GM10248 (cell line): ENCODE results near the gene TK1.
A peak's percentile ranks its signal among the peaks of the same experiment; 100 is the strongest.

Experiments
- CTCF ChIA-PET: fragments of 300-600 bp; sonication (Branson Sonifier 250); formaldehyde crosslinking; extraction: SDS; loops from one replicate; lab custom pipeline; 2021; ENCODE audit warnings: antibody characterized with exemption; lab: Yijun Ruan, JAX
- POLR2A ChIA-PET: fragments of 350-650 bp; sonication (Branson Sonifier 250); formaldehyde crosslinking; extraction: SDS; loops from one replicate; lab custom pipeline; 2020; ENCODE audit warnings: antibody characterized with exemption; lab: Yijun Ruan, JAX
- DNase-seq: peaks from one replicate; pipeline ENCODE4 v3.0.0; 2012; ENCODE audit errors: extremely low spot score
- TF ChIP-seq, protein P1 (sequence below): IDR thresholded peaks from 2 replicates; pipeline ENCODE4 v1.5.1; 2012; ENCODE audit warnings: mild to moderate bottlenecking, low read depth; ENCODE audit errors: extremely low read depth, missing control alignments, control extremely low read depth

The TK1 gene

DNA sequence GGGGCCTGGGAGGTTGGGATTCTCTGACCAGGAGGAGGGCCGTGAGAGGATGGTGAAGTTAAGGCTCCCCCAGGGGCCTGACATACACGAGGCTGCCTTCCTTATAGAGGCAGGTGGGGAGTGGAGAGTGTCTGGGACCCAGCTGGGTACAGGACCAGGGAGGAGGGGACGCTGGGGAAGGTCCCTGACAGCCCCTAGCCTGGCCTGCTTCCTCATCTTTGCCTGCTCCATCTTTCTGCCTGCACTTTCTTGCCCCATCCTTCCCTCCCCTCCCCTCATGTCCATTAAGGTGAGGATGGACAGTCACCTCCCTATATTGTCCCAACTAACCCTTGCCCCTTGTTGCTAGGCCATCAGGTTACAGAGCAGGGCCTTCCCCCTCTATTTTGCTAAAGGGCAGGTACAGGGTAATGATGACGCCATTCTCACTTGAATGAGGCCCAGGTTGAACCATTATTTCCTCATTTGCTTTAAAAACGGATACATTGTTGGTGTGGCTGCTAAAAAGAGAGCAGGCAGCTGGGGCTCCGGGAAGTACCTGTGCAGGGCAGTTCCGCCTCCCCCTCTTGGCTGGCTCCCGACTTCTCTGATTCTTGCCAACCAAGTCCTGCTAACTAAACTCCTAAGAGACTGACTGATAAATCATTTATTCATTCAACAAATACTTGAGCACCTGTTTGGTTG is 39.4 kb downstream of the TK1 start:
- TF ChIP-seq, protein P1, sequence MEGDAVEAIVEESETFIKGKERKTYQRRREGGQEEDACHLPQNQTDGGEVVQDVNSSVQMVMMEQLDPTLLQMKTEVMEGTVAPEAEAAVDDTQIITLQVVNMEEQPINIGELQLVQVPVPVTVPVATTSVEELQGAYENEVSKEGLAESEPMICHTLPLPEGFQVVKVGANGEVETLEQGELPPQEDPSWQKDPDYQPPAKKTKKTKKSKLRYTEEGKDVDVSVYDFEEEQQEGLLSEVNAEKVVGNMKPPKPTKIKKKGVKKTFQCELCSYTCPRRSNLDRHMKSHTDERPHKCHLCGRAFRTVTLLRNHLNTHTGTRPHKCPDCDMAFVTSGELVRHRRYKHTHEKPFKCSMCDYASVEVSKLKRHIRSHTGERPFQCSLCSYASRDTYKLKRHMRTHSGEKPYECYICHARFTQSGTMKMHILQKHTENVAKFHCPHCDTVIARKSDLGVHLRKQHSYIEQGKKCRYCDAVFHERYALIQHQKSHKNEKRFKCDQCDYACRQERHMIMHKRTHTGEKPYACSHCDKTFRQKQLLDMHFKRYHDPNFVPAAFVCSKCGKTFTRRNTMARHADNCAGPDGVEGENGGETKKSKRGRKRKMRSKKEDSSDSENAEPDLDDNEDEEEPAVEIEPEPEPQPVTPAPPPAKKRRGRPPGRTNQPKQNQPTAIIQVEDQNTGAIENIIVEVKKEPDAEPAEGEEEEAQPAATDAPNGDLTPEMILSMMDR = no peak
- ChIA-PET POLR2A (interaction anchor here (0.9 to 1.4 kb wide), 2 partner anchors 19 to 26 kb away, joined by 3 to 4 read pairs; partner anchors contain the start of gene TMC6), CTCF (interaction anchor here (1.2 to 2.7 kb wide), 6 partner anchors 9 to 29 kb away, joined by 3 to 11 read pairs (median 5); no protein-coding TSS in a partner anchor)
- DNase-seq = peak; percentile 60

DNA sequence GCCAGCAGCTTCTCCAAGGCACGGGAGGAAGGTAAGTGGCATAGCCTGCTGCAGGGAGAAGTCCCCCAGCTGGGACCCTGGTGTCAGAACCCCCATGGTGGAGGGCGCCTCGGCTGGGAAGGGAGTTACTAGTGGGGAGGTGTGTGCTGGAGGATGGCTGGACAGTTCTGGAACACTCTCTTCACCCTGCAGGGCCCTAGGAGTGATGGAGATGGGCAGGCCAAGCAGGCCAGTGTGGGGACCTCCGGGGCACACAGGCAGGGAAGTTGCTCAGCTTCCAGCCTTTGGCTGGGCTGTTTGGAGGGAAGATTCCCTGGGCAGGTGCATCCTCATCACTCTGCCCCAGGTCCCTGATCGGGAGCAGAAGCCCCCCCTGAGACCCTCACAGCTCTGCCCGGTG is 40.0 kb downstream of the TK1 start:
- ChIA-PET CTCF (interaction anchor here (1.0 to 1.9 kb wide), 6 partner anchors 9 to 29 kb away, joined by 3 to 6 read pairs (median 4); no protein-coding TSS in a partner anchor), POLR2A (interaction anchor here (0.9 to 1.4 kb wide), 2 partner anchors 19 to 26 kb away, joined by 3 to 4 read pairs; partner anchors contain the start of gene TMC6)
- no peak for DNase-seq
- TF ChIP-seq, protein P1 = no peak

DNA sequence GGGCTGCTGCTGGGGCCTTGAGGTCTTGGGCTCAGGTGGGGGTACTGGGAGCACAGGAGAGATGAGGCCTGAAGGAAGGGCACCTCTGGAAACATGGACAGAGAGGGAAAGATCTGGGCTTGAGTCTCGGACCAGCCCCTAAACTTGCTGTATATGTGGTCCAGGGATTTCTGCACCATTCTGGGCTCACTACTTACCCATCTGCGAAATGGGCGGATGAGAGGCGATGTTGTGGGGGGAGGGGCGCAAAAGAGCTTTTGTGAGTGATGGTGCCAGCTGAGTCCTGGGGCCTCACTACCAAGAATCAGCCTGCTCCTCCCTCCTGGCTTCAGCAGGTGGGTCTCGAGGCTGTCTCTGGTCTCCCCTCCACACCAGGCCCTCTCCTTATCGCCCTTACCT is 40.4 kb downstream of the TK1 start:
- no peak for DNase-seq
- ChIA-PET CTCF (interaction anchor here (1.0 to 1.9 kb wide), 6 partner anchors 8 to 30 kb away, joined by 3 to 6 read pairs (median 4); no protein-coding TSS in a partner anchor), POLR2A (interaction anchor here (0.9 to 1.4 kb wide), 2 partner anchors 18 to 27 kb away, joined by 3 to 4 read pairs; partner anchors contain the start of gene TMC6)
- TF ChIP-seq, protein P1 = no peak

DNA sequence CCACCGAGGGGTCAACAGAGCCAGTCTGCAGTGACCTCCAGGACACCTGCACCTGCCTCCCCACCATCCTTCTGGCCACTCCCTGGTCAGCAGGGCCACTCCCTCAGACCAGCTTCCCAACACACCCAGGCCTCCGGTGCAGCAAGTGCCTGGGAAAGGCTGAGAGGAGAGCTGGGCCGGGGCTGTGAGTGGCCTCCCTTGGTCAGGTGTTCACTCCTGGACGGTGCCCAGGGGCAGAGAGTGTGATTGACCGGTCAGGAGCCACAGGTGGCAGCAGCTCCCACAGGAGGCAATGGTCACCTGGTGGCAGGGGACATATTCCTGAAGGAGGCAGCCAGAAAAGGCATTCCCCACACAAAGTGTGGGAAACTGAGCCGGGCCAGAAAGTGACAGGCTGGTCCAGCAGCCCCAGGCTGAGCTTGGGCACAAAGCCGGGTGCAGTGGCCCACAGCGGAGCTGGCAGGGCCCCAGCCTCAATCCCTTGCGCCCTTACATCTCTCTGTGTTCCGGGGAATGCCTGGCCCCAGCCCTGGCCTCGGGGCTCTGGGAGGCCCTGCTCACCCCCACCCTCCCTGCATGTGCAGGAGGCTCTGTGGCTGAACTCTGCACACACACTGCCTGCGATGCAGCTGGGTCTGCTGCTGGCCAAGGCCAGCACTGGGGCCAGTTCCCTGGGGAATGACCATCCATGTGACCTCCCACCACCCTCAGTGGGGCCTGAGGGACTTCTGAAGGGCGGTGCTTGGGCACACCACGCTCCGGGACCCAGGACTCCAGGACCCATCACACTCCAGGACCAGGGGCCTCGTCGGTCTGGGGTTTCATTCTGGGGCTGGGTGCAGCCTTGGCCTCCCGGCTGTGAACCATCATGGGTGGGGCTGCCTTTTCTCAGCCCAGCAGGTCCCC is 41.9 kb downstream of the TK1 start:
- no peak for DNase-seq
- CTCF ChIA-PET = interaction anchor here (1.0 to 4.4 kb wide), 7 partner anchors 8 to 43 kb away, joined by 3 to 31 read pairs (median 4); no protein-coding TSS in a partner anchor
- TF ChIP-seq, protein P1 = no peak
- POLR2A ChIA-PET = no interaction called here

DNA sequence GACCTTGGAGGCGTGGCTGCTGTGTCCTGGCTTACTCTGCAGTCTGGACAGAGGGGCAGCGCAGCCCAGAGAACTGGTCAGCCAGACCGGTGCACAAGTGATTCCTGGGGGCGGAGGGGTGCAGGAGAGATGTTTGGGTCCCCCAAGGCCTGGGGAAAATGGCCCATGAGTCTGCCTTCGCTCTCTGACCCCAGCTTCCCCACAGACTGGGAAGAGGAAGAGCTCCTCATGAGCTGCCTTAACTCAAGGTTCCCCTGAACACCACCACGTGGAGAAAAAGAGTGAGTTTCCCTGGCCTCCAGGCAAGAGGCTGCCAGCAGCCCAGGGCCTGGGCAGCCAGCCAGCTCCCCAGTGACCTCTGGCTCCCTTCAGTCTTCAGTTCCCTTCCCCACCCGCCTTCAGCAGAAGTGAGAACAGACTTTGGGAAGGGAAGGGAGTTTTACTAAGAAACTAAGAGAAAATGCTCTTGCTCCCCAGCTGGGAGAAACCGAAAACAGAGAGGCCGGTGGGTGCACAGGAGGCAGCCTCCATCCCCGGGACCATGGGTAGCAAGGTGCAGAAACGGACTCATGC is 42.6 kb downstream of the TK1 start:
- POLR2A ChIA-PET = interaction anchor here (0.5 kb wide), 1 partner anchor 35 kb away, joined by 4 read pairs; no protein-coding TSS in a partner anchor

More for the DNA sequence above, 42.6 kb downstream of the TK1 start:
- CTCF ChIA-PET = interaction anchor here (1.0 to 4.4 kb wide), 7 partner anchors 9 to 44 kb away, joined by 3 to 31 read pairs (median 4); no protein-coding TSS in a partner anchor
- TF ChIP-seq, protein P1 = no peak
- DNase-seq = no peak
